SK-N-MC (cell line): ENCODE data around the gene CARD14.

Experiments
- EZH2 ChIP-seq: fragments of 200-600 bp; sonication (generic); IDR thresholded peaks from one replicate; pipeline ENCODE4 v1.6.1; 2017; ENCODE audit warnings: antibody characterized with exemption
- POLR2AphosphoS5 ChIP-seq: IDR thresholded peaks from 2 replicates; pipeline ENCODE4 v1.6.1; 2012; ENCODE audit warnings: mild to moderate bottlenecking, low read depth, low read length, borderline replicate concordance

DNA sequence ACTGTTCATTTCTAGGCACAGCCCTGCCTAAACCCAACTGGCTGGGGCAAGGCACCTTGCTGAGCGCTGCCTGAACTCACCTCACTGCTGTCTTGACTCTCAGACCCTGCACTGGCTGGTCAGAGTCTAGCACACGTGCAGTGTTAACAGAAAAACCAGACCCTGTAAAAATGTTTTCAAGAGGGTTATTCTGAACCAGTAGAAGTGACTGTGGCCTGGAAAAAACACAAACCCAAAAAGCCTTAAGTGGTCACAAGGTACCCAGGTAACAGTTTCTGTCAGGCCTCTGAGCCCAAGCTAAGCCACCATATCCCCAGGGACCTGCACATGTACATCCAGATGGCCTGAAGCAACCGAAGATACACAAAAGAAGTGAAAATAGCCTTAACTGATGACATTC, 16.8 kb upstream of the CARD14 start:
- TF ChIP-seq EZH2 (no peak), POLR2AphosphoS5 (no peak)
